GM21825 (cell line): ENCODE results near the gene CCBE1.
"Not testable (repeated sequence)": the region's sequence is repeated elsewhere in the genome, so short reads cannot be mapped to it uniquely, and the experiment has no call there.

Experiments used
- ATAC-seq: cut with Tn5 transposase; IDR thresholded peaks from one replicate; pipeline ENCODE4 v1.9.1; 2021; ENCODE audit warnings: mild to moderate bottlenecking, moderate library complexity; ENCODE audit not compliant: unreplicated experiment

CCBE1 gene

GRCh38 chr18:59715966-59716369 is 18.7 kb upstream of the CCBE1 start:
- no peak for ATAC-seq

DNA sequence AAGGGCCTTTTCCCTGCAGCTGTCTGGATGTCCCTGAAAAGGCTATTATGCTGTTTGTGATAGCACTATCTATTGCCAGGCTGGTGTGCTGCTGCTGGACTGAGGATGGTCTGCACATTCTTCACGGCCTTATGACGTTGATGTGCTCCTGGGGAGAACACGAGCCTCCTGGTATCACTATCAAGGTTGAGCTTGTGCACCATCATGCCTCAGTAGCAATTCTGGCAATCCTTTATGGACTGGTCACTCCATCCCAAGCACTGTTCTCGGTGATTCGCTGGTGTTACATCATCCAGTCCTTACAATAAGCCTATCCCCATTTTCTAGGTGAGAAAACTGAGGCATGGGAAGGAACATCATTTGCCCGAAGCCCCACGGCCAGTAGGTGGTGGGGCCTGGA is 18.2 kb upstream of the CCBE1 start:
- ATAC-seq: no peak

DNA sequence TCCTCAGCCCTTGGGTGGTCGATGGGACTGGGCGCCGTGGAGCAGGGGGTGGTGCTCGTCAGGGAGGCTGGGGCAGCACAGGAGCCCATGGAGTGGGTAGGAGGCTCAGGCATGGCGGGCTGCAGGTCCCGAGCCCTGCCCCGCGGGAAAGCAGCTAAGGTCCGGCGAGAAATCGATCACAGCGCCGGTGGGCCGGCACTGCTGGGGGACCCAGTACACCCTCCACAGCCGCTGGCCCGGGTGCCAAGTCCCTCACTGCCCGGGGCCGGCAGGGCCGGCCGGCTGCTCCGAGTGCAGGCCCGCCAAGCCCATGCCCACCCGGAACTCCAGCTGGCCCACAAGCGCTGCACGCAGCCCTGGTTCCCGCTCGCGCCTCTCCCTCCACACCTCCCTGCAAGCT is 16.9 kb upstream of the CCBE1 start:
- not testable (repeated sequence) for ATAC-seq

- ATAC-seq: no peak
Observed at GRCh38 chr18:59712311-59712710, 15.1 kb upstream of the CCBE1 start.

DNA sequence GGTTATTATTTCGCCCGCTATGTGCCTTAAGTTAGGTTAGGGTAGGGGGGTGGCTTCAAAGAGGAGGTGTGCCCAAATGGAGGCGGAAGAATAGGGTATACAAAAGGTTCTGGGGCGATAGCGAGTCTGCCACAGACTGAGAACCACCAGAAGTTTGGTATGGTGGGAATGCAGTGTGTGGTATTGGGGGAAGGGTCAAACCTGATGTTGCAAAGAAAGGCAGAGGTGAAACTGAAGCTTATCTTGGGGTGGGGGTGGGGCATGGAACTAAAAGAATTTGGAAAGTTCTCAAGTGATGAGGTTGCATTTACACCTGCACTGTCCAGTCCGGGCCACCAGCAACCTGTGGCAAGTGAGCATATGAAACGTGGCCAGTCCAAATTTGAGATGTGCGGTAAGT is 11.8 kb upstream of the CCBE1 start:
- no peak for ATAC-seq

DNA sequence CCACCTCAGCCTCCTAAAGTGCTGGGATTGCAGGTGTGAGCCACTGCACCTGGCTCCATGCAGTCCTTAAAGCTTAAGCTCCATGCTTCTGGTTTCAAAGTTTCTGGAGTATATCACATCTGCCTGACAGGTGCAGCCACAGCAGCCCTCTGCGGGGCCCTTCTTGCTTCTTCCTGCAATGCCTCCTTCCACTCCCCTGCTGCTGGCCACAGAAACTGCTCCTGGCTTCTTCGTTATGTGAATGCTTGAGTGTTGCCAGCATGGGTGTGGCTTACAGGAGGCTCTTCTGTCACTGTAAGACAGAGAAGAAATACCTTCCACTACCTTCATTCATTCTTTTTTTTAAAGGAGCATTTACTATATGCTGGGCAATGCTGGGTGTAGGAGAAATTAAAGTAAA is 10.1 kb upstream of the CCBE1 start:
- ATAC-seq: no peak

DNA sequence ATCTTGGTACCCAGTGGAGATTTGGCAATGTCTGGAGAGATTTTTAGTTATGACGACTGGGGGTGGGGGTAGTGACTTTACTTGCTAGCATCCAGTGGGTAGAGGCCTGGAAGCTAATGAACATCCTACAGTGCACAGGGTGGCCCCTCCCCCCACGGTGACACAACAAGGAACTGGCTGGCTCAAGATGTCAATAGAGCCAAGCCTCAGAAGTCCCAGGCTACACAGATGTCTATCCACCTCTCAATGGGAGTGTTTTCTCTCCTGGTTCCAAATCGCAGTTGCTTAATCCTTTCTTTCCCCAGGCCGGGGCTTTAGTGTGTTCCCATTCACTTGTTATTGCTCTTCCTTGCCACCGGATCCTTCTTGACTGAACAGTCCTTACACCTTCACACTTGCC is 9.3 kb upstream of the CCBE1 start:
- no peak for ATAC-seq

DNA sequence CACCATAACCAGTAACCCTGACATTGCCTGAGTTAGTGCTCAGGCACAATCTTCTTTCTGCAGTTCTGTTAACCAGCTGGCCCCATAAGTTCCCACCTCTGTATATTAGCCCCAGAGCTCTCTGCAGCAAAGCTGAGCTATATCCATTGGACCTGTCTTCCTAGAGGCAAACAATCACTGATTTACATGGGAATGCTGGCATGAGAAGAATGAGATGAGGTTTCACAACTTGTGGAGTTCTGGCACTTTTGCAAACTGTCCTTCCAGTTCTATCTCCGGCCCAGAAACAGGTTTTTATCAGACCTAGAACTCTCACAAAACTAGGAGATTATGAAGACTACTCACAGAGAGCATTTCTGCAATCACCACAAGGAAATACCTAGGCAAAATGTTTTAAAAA is 7.9 kb upstream of the CCBE1 start:
- no peak for ATAC-seq

DNA sequence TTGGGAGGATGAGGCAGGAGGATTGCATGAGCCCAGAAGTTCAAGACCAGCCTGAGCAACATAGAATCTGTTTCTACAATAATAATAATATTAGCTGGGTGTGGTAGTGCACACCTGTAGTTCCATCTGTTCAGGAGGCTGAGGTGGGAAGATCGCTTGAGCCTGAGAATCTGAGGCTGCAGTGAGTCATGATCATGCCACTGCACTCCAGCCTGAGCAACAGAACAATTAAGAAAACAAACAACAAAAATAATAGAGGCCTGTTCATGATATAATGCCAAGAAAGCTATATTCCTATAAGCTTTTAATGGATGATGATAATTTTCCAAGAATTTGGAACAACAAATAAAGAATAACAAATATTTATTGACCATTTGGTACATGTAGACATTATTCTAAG is 6.9 kb upstream of the CCBE1 start:
- ATAC-seq: no peak

DNA sequence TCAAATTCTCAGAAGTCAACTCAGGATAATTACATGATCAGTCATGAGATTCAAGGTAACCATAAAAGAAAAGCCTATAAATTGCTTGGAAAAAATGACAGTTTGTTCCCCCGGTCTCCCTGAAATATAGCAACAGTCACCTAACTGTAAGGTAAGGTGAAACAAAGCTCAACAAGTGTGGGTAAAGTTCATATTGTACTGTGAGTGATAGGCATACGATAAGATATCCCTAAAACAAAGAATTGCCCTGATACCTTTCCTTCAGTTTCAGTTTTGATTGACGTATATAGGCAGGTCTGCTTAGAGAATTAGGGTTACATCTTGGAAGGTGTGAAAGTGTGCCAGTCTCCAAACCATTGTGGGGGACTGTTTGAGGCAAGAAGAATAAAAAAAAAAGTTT is 4.0 kb upstream of the CCBE1 start:
- ATAC-seq: no peak

- ATAC-seq: no peak
Observed at GRCh38 chr18:59700535-59700967, 3.3 kb upstream of the CCBE1 start.

- ATAC-seq: no peak
Observed at GRCh38 chr18:59699750-59700534, 2.7 kb upstream of the CCBE1 start.

DNA sequence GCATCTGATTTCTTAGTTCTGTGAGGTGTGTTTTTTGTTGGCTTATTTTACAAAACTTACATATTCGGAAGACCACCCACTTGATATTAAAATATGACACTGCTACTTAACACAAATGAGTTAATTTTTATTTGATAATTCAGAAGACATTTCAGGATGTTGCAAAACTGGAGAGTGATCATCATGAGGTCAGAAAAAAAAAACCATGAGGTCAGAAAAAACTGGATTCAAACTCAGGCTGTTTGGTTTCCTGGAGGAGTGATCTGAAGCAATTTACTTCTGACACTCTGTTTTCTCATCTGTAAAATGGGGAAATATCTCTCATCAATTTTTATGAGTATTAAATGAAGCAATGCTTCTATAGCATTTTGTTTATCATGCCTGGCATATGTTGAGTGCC is 1.8 kb upstream of the CCBE1 start:
- ATAC-seq: no peak

DNA sequence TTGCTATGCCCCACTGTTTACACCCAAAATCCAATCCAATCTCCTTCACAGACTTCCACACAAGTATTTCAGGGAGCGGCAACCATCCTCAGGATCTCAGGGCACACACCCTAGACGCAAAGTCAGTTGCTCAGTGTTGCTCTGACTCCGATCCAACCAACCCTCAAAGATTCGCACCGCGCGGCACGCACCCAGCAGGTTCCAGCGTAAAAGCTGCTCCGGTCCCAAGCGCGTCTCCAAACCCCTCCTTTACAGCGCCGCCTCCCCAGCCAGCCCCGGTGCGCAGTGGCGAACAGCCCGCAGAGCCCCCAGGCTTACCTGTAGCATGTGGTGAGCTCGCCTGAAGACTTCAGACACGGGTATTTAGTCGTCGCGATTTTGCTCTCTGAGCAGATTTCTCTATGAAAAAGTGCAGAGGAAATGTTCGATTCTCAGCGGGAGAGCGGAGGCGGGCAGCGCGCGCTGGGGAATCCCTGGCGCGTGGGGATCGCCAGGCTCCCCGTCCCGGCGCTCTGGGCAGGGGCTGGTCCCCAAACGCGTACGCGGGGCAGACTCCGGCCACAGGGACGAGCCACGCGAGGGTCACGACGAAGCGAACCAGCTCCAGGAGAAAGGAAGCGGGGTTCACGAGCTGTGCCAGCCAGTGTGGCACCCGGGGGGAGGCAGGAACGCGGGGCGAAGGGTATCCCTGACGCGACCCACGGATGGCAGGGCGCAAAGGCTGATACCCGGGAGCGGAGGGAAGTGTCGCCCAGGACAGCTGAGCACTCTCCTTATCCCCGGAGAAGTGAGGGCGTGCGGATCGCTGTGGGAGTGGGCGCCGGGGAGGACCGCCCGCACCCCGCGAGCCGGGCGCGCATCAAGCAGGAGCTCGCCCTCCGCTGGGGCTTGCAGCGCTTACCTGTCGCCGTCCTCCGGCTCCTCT is 650 bp downstream of the CCBE1 start:
- no peak for ATAC-seq

DNA sequence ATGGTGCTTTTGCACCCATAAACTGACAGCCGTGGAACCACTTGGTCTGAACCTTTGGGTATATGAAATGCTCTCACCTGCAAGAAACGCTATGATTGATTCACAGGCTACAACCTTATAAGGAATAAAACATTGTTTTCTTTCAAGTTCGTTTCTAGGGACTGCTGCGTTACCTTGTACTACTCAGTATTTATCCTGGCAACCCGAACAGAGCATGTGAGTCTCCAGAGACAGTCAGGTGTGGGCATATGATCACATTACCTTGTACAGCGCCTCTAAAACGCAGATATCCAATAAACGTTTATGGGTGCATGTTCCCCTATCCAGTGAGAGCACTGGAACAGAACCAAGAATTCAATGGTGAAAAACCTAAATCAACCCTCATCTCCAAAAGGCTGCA is 1.7 kb downstream of the CCBE1 start:
- no peak for ATAC-seq

DNA sequence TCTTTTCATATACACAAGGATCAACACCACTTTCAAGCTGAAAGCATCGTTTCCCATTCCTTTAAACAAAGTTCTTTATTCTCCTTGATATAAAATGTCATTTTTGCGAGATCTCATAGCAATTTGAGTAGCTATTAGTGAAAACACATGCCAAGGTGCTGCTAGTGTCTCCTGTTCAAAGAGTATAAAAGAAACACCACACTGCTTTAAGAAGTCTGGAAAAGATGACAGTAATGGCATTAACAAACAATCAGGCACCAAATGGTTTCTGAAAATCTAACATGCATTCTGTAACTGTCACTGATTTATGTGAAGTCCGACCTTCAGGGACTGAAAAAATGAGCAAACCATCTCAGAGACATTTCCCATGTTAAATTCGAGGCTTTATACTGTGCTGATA is 2.4 kb downstream of the CCBE1 start:
- ATAC-seq: no peak

DNA sequence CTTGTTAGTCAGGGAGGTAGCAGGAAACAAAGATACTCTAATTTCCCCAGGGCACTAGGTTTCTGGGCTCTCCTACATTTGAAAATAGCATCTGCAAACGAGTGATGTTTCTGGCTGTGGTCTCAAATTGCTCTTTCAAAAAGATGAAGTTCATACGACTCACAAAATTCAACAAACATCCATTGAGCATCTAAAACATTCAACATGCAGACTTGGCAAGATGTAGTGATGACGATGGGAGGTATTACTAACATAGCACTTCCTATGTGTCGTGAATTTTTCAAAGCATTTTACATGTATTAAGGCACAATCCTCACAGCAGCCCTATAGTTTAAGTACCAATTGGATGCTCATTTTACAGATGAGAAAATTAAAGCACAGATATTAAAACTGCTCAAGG is 5.2 kb downstream of the CCBE1 start:
- ATAC-seq: no peak

GRCh38 chr18:59690996-59691395 is 6.2 kb downstream of the CCBE1 start:
- no peak for ATAC-seq

- ATAC-seq: no peak
Observed at GRCh38 chr18:59690186-59690982, 6.8 kb downstream of the CCBE1 start.

- no peak for ATAC-seq
Observed at GRCh38 chr18:59689756-59690155, 7.5 kb downstream of the CCBE1 start.

- ATAC-seq: no peak
Observed at GRCh38 chr18:59686260-59686659, 11.0 kb downstream of the CCBE1 start.
